ENCODE results near the gene G6PD.
"Not testable (repeated sequence)": the region's sequence is repeated elsewhere in the genome, so short reads cannot be mapped to it uniquely, and the experiment has no call there.

Gene G6PD

GRCh38 chrX:154516656-154517100 lies 30.0 kb downstream of the G6PD start:
- in situ Hi-C loops (cut with MboI; ENCODE audit: low sequenced_read_pairs): no loop called here

GRCh38 chrX:154515966-154516655 lies 30.5 kb downstream of the G6PD start, which contains the start of gene FAM3A:
TSS of gene FAM3A (minus strand) at chrX:154516232. CDS start at chrX:154515772, 460 bp downstream.
- in situ Hi-C loops (cut with MboI; ENCODE audit: low sequenced_read_pairs): no loop called here

- in situ Hi-C loops (cut with MboI; ENCODE audit: low sequenced_read_pairs): no loop called here
Observed at GRCh38 chrX:154515090-154515965, 31.3 kb downstream of the G6PD start.

DNA sequence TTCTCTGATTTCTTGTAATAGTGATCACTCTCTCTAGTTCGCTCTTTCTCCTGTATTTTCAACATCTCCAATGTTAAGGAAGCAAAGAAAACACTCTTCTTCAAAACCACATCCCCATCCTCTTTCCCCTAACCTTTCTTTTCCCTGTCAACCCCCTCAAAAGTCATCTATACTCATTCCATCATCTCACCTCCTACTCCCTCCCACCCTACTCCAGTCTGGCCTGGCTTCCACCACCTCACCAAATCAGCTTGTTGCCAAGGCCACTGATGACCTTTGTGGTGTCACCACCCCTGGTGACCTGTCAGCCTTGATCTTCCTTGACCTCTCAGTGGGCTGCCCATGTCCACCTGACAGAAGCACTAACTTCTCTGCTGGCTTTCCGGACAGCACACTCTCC lies 32.9 kb downstream of the G6PD start:
- in situ Hi-C loops (cut with MboI; ENCODE audit: low sequenced_read_pairs): no loop called here

- in situ Hi-C loops (cut with MboI; ENCODE audit: low sequenced_read_pairs): no loop called here
Observed at GRCh38 chrX:154512879-154513553, 33.6 kb downstream of the G6PD start.

DNA sequence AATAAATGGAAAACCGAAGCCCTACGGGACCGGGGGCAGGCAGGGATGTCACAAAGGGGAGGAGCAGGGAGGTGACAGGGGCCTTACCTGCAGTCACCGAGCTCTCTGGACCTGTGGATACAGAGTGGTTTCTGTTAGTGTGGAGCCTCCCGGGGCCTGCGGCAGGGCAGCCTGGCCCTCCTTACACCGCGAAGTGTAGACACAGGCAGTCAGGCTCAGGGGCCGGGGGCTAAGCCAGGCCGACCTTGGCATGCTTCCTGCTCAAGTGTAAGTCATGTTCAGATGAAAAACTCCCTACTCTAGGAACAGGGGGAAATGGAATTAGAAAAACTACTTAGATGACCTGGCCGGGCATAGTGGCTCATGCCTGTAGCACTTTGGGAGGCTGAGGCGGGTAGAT lies 34.9 kb downstream of the G6PD start:
- in situ Hi-C loops (cut with MboI; ENCODE audit: low sequenced_read_pairs): no loop called here

GRCh38 chrX:154509455-154509854 lies 37.2 kb downstream of the G6PD start:
- in situ Hi-C loops (cut with MboI; ENCODE audit: low sequenced_read_pairs): no loop called here

DNA sequence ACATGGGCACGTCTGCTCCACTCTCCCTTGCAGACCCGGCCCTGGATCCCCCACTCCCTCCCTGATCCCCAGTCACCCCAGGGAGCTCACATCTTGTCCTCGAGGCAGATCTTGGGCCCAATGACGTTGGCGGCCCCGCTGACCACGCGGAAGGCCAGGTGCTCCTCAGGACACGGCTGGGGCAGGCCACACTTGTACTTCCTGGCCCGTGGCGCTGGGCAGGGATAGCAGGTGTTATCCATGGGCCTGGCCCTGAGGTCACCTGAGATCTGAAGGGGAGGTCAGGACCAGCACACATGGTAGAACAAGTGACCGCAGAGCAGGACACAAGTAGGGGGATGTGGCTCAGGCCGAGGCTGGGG lies 38.3 kb downstream of the G6PD start:
- in situ Hi-C loops (cut with MboI; ENCODE audit: low sequenced_read_pairs): no loop called here

DNA sequence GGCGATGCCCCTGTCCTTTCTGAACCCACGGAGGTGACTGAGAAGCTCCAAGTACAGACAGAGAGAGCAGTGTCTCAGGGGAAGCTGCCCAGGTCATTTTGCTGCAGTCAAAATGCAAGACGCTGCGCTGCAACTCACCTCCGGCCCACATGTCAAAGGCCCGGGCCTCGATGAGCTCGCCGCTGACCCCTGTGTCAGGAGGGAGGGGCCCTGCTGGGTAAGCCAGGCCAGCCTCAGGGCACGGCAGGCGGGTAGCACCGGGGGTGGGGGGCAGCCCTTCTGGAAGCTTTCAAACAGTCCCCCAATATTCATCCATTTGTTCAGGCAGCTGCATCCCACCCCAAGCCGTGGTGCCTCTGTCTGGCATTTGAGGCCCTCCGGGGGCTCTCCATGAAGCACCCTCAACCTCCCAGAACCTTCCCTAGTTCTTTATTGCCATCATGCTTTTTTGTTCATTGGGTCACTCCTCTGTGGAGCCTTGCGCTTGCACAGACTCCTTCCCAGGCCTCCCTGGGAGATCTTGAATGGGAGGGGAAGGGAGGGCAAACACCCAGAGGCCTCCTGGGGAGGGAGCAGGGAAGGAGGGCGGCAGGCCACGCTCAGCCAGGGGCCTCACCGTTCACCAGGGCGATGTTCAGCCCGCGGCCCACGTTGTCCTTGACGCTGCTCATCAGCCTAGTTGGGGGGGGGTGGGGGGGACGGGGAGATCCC lies 38.8 kb downstream of the G6PD start:
- in situ Hi-C loops (cut with MboI; ENCODE audit: low sequenced_read_pairs): no loop called here

DNA sequence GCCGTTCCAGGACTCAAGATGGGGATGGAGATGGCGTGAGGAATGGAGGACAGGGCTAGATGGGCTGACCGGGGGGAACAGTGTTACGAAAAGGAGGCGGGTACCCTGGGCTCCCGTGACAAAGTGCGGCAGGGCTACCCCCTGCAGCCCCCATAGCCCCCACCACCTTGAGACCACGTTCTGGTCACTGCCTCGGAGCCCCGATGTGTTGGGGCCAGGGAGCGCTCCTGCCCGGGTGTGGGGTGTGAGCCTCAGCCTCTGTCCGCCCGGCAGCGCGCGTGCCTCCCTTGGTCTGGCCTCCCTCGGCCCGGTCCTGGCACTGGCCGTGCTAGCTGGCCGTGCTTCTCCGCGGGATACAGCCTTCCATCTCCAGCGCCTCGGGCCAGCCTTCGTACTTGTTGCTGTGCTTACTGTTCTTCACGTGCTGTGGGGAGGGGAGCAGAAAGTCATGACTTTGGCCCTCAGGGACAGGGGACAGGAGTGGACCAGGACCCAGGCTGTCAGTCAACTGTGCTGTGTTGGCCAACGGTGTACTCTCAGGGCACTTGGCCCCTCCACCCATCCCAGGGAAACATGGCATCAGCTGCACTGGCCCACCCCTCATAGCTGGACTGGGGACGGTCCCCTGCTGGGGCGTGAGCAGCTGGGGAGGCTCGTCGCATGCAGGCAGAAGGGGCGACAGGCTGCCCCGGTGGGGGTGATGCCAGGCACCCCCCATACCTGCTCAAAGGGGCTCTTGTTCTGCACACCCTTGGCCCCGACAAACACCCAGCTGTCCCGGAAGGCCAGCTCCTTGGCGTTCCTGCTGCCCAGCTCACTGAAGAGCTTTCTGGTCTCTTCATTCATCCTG lies 39.9 kb downstream of the G6PD start:
- in situ Hi-C loops (cut with MboI; ENCODE audit: low sequenced_read_pairs): no loop called here

DNA sequence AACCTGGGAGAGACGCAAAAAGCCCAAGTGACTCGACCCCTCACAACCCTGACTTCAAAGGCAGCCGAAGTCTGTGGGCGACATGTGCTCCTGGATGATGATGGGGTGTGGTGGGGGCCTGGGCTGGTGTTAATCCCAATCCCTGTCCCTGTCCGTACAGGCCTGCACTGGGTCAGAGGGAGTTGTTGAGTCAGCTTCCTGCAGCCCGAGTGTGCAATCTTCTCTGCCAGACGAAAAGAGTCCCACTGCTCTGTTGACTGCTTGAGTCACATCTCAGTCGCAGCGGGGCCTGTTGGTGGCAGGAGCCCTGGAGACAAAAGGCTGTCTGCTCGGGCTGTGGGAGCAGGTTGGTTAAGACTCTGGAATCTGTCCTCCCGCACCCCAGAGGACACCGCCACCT lies 40.9 kb downstream of the G6PD start:
- in situ Hi-C loops (cut with MboI; ENCODE audit: low sequenced_read_pairs): no loop called here

DNA sequence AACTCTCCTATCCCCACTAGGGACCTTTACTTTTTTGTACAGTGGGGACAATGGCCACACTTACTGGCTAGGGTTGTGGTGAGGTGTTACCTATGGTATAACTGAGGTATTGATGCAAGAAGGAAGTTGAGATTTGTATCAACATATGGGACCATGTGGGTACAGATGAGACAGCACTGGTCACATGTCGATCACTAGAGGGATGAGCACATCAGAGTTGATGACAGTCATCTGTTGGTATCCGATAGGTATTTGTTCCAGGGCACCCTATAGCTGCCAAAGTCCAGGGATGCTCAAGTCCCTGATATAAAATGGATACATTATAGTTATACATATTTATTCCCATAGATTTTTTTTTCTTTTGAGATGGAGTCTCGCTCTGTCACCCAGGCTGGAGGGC lies 43.7 kb downstream of the G6PD start:
- in situ Hi-C loops (cut with MboI; ENCODE audit: low sequenced_read_pairs): no loop called here

- in situ Hi-C loops (cut with MboI; ENCODE audit: low sequenced_read_pairs): no loop called here
Observed at GRCh38 chrX:154502098-154502497, 44.5 kb downstream of the G6PD start.

DNA sequence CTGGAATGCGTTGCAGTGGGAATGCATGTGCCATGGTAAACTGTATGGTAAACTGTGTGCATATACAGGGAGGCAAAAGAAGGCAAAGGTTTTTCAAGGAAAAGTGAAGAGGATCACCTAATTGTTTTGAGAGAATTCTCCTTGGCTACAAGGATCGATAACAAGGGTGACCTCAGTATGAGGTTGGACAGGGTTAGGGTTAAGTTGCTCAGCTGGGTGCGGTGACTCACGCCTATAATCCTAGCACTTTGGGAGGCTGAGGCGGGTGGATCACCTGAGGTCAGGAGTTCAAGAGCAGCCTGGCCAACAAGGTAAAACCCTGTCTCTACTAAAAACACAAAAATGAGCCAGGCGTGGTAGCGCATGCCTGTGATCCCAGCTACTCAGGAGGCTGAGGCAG lies 45.2 kb downstream of the G6PD start:
- in situ Hi-C loops (cut with MboI; ENCODE audit: low sequenced_read_pairs): not testable (repeated sequence)

DNA sequence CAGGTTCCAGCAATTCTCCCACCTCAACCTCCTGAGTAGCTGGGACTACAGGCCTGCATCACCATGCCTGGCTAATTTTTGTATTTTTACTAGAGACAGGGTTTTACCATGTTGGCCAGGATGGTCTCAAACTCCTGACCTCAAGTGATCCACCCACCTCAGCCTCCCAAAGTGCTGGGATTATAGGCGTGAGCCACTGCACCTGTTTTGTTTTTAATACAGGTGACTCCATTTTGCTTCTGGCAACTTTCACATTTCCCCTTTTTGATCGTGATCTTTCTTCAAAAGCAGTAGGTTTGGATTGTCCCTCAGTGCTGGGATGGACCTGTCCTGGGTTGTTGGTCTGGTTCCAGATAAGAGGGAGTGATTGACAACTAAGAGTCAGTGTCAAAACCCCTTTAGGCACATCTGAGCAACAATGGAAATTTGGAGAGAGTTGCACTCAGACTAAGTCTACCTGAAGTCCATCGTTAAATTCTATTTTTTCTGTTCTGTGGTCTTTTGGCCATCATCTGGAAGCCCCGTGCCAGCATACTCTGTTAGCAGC lies 50.0 kb downstream of the G6PD start:
- in situ Hi-C loops (cut with MboI; ENCODE audit: low sequenced_read_pairs): not testable (repeated sequence)

DNA sequence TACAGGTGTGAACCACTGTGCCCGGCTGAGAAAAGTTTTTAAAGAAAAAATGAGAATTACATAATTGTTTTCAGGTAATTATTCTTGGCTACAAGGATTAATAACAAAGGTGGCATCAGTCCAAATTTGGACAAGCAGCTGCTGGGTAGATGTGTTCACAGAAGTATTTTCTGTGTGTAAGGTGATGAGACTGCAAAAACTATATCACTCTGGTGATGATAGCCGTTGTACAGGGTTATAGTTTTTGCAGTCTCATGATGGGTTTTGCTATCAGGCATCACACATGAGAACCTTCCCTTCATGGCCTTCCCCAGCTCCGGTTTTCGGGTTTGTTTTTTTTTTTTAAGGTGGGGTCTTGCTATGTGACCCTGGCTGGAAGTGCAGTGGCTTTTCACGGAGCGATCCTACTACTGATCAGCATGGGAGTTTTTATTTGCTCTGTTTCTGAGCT lies 51.1 kb downstream of the G6PD start:
- in situ Hi-C loops (cut with MboI; ENCODE audit: low sequenced_read_pairs): no loop called here

DNA sequence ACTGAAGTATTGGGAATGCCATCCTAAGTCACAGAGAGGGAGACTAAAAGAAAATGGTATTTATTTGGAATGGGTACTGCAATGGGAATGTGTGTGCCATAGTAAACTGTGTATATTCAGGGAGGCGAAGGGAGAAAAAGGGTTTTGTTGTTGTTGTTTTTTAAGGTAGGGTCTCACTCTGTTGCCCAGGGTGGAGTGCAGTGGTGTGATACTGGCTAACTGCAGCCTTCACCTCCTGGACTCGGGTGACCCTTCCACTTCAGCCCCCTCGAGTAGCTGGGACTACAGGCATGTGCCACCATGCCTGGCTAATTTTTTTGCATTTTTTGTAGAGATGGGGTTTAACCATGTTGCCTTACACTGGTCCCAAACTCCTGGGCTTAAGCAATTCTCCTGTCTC lies 51.9 kb downstream of the G6PD start:
- in situ Hi-C loops (cut with MboI; ENCODE audit: low sequenced_read_pairs): no loop called here

GRCh38 chrX:154490414-154491083 lies 56.1 kb downstream of the G6PD start, which contains the start of gene SLC10A3:
TSS of gene SLC10A3 (minus strand) at chrX:154490629. CDS start at chrX:154488940, 1,689 bp downstream.
- in situ Hi-C loops (cut with MboI; ENCODE audit: low sequenced_read_pairs): no loop called here

GRCh38 chrX:154490021-154490413 lies 56.6 kb downstream of the G6PD start:
- in situ Hi-C loops (cut with MboI; ENCODE audit: low sequenced_read_pairs): no loop called here
